ENCODE data around the gene PXT1.
"Not testable (repeated sequence)": the region's sequence is repeated elsewhere in the genome, so short reads cannot be mapped to it uniquely, and the experiment has no call there.

PXT1 gene

DNA sequence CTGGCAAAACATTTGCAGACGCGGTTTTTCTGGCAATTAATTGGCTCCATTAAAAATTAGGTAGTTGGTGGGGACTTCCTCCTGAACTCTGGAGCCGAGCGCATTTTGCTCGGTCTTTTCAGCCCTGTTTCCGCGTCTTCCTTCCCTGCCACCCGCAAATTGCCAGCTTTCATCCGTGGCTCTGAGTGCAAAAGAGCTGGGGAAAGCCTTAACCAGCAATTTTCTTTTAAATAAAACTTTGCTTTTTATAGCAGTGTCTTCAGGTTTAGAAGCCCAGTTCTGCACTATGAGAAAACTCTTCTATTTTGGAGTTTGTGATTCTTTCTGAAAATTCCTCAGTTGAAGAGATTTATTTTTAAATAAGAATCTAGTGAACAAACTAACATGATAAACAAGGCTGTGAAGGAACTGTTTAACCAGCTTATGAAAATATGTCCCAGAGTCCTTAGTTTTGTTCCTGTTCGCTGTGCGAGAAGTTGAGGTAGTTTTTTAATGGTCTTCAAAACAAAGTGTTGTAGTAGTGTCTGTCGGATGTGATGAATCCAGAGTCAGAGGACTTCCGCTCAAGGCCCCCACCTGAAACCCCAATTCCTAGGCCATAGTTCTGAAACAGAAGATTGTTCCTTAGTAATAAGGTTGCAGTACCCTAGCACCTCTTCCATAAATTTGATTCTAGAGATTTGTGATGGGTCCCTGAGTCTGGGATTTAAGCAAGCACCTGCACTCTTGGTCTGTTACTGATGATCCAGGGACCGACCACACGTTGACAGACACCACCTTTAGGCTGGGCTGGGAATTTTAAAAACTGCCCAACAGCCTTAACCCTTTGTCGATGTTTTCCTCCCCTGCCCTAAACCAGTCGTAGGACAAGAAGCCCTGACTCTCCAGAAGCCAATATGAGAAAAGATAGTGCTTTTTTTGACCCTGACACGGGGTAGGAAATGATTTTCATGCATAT, 1.1 kb upstream of the PXT1 start:
- peak; percentile 55 for DNase-seq (ENCODE audit: low spot score)

DNA sequence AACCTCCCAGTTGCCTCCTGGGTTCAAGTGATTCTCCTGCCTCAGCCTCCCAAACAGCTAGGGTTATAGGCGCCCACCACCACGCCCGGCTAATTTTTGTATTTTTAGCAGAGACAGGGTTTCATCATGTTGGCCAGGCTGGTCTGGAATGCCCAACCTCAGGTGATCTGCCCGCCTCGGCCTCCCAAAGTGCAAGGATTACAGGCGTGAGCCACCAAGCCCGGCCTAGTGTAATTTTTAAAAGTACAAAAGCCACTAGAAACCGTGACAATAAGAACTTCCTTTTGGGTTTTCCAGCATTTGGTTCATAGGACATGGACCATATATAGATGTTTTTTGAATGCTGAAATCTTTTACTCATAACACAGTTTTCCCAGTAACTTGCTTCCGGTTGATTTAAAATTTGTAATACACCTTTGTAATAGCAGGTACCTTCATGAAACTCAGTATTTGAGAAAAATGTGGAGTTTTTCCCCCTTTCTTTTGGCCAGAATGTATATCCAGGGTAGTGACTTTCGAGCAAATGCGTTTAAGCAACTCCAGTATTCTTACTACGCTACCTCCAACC, 467 bp downstream of the PXT1 start:
- DNase-seq (ENCODE audit: low spot score): no peak

DNA sequence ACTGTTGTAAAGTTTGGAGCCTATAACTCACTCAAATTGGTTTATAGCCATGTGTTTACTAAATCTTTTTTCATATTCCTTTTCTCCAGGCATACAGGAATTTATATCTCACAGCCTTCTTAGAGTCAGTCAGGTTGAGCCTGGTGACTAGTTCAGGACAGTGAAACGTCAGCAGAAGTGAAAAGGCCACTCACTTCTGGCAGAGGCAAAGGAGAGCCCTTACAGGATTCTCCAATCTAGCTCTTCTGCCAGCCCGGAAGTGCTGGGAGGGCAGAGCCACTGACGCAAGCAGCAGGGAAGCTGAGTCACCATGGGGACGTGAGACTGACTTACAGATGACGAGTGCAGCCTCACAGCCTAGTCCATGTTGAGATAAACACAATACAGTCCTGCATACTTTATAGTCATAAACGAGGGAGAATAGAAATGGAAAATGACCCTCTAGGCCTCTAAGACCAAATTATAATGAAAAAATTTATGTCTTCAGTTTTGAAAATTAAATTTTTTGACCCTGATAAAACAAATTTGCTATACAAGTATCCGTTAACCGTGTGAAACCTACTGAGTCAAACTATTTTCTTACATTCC, 1.3 kb downstream of the PXT1 start:
- DNase-seq (ENCODE audit: low spot score): peak; percentile 79

DNA sequence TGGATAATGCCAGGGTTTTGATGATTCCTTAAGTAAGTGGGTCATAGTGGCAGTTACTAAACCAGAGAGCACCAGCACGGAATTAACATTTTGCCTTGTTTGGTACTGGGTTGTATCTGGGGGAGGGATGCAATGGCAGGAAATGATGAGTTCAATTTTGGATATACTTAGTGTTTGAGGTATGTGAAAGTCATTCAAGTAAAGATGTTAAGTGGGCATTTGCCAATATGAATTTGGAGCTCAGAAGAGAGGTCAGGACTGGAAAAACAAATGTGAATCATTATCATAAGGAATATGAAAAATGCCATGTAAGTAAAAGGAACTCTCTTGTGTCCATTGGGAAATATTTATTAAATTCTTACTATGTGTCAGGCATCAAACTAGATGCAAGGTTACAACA, 6.2 kb downstream of the PXT1 start:
- DNase-seq (ENCODE audit: low spot score): no peak

DNA sequence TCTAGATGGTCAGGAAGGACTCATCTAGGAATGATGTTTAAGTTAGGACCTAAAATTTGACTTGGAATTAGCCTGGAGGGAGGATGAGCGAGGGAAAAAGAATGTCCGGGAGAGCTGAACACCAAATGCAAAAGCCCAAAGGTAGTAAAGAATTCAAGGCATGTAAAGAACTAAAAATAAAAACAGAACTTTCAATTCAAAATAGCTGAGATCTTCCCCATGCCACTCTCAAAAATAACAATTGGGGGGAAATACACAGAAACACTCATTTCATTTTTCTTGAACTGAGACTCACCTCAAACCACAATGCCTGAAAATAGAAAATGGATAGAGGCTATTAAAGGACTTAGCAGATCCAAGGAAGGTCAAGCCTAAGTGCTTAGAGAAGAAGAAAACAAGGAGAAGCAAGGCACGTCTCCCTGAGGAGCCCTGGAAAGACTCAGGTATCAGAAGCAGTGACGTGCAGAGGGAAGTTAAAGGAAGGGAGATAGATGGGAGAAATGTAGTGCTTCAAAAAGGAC, 10.4 kb downstream of the PXT1 start:
- no peak for DNase-seq (ENCODE audit: low spot score)

DNA sequence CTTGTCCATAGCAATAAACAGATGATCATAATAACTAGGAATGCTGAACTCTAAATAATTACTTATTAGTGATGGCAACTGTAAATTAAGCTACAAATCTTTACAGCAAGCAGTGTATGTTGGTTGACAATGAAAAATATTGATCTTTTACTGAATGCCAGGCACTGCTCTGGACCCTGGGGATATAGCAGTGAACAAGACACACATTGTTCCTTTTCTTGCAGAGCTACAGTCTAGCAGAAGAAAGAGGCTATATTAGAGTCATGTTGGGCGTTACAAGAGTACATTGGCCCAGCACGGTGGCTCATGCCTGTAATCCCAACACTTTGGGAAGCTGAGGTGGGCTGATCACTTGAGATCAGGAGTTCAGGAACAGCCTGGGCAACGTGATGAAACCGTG, 11.5 kb downstream of the PXT1 start:
- no peak for DNase-seq (ENCODE audit: low spot score)

DNA sequence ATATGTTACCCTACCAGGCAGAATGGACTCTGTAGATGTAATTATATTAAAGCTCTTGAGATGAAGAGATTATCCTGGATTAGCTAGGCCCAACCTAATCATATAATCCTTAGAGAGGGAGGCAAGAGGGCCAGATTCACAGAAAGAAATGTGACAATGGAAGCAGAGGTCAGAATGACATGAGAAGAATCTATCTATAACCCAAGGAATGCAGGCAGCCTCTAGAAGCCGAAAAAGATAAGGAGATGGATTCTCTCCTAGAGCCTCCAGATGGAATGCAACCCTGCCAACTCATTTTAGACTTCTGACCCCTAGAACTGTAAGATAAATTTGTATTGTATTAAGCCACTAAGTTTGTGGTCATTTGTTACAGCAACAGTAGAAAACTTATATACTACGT, 12.3 kb downstream of the PXT1 start:
- no peak for DNase-seq (ENCODE audit: low spot score)

DNA sequence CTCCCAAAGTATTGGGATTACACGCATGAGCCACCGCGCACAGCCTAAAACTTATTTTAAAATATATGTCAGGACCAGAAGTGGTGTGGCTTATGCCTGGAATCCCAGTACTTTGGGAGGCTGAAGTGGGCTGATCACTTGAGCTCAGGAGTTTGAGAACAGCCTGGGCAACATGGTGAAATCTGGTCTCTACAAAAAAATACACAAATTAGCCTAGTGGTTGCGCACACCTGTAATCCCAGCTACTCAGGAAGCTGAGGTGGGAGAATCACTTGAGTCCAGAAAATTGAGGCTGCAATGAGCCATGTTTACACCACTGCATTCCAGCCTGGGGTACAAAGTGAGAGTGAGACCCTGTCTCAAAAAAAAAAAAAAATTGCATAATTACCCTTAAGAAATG, 13.7 kb downstream of the PXT1 start:
- DNase-seq (ENCODE audit: low spot score): no peak

DNA sequence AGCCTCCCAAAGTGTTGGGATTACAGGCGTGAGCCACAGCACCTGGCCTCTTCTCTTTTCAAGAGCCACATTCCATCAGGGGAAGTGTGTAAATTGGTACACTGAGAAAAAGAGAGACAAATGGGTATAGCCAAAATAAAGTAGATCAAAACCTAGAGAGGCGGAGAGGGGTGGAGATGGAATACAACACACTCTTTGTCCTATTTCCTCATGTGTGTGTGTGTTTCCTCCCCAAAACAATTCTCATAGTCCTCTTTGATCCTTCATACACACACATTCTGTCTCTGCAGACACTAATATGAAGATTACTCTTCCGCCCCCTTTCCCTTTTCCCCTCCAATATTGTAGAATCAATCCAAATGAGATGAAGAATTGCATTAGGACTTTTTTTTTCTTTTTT, 16.0 kb downstream of the PXT1 start:
- no peak for DNase-seq (ENCODE audit: low spot score)

DNA sequence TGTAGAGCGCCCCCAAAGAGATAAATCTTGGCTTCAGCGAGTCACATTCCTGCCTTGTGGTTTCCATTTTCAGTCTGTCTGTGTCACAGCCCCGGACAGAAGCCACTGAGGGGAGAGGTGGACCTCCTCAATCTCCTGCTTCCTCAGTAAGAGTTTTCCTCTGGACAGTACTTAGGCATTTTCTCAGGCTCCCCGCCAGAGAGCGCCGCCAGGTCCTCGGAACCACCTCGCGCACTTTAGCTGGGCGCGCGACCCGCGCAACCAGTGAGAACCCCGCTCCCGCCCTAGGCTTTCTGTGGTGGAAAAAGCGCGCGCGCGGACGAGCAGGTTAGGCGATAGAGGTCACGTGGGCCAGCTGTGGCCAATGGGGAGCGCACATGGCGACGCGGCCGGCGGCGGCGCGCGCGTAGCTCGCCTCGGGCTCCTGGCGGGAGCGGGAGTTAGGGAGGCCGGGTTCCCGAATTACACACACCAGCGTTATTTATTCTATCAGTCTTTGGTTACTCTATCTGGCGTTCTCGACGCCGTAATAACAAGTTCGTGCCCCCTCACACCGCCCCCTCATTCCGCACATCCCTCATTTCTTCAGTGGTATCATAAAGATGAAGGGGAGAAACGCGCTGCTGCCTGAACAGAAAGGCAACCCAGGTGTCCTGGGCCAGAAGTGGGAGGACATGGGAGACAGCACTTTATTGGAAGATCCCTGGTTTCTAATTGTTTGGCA, 19.4 kb downstream of the PXT1 start:
- DNase-seq (ENCODE audit: low spot score): peak; percentile 87

DNA sequence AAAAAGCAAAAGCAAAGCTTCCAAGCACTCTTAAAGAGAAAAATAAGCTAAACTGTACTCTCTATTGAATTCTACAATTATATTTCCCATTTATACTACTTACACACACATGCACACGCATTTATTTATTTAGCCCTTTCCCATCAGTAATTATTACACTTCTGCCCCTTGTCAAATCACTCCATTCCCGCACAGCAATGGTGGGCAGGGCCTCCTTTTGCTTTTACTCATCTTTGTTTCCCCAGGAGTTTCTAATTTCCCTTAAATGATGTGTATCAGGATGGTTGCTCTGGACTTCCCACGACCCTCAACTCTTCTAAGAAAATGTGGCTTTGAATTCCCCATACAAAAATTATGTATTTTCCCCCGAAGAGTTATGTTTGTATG, 19.9 kb downstream of the PXT1 start:
- DNase-seq (ENCODE audit: low spot score): no peak

DNA sequence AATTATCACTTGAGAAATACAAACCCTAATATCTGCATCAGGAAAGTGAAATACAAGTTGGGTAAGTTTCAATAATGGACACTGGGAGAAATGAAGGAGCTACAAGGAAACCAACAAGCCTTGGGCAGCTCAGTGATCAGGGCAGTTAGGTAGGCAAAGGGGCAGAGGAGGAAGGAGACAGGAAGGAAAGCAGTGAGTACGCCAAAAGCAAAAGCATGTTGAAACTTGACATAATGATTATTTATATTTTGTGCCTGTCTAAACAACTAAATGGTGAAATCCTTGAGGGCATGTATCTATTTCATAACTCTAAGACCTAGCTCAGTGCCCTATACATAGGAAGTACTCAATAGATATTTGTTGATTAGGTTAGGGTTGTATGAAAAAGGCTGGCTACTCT, 23.3 kb downstream of the PXT1 start:
- no peak for DNase-seq (ENCODE audit: low spot score)

DNA sequence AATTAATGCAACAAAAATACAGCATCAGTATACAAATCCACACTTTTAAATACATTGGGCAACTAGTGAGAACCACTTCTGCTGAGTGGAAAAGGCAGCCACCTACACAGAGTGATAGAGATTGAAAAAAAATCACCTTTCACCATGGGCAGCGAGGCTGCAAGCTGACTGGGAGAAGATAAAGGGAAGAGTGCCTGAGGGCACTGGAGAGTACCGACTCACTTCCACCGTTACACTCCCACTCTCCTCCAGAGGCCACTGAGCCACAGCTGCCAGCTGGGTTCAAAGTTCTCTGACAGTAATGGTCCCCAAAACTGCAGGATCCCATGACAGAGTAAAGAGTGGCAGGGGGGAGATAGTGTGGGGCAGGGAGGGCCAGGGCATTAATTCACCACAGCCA, 24.1 kb downstream of the PXT1 start:
- DNase-seq (ENCODE audit: low spot score): no peak

DNA sequence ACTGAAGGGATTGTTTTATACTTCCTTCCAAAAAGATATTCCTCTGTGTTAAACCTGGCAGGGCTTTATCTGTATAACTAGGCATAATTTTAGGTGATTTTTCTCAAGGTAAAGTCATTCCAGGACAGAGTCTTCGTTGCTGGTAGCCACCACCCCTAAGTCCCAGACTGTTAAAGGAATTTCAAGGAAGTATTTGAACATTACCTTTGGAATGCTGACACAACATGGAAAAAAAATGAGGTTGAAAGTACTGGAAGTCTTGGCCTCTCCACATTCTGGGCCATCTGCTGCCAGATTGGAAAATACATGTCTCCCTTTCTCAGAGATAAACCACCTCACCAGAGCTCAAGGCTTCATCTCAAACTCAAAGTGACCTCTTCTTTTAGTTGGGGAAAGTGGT, 28.2 kb downstream of the PXT1 start:
- DNase-seq (ENCODE audit: low spot score): no peak

DNA sequence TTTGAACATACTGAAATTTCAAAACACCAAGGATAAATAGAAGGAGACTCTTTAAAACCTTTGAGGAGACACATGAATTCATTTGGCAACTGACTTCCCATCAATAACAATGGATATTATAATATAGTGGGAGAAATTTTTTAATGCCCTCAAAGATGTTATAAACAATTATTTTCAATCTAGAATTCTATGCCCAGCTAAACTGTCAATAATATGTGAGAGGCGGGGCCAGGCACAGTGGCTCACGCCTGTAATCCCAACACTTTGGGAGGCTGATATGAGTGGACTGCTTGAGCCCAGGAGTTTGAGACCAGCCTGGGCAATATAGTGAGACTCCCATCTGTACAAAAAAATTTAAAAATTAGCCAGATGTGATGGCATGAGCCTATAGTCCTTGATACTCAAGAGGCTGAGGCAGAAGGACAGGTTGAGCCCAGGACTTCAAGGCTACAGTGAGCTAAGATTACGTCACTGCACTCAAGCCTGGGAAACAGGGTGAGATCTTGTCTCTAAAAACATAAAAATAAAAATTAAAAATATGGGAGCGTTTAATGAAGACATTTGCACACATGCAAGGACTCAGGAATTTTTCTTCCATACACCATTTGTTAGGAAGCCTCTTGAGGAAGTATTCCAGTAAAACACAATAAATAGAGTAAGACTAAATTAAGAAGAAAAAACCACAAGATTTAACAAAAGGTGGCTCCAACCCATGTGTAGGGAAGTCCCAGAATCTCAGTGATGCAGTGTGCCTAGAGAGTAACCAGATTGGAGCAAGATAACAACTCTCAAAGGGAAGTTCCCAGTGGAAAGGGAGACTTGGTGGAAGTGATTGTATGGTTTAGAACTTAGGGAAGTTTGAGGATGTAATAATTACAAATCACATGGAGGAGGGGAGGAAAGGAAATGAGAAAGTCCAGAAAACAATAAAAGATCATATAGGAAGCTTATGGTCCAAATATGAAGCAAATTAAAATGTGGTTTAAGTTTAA, 28.9 kb downstream of the PXT1 start:
- DNase-seq (ENCODE audit: low spot score): no peak

DNA sequence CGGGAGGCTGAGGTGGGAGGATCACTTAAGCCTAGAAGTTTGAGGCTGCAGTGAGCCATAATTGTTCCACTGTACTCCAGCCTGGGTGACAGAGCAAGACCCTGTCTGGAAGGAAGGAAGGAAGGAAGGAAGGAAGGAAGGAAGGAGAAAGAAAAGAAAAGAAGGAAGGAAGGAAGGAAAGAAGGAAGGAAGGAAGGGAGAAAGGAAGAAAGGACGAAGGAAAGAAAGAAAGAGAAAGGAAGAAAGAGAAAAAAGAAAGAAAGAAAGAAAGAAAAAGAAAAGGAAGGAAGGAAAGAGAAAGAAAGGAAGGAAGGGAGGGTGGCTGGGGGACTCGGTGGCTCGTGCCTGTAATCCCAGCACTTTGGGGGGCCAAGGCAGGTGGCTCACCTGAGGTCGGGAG, 32.9 kb downstream of the PXT1 start:
- not testable (repeated sequence) for DNase-seq (ENCODE audit: low spot score)

DNA sequence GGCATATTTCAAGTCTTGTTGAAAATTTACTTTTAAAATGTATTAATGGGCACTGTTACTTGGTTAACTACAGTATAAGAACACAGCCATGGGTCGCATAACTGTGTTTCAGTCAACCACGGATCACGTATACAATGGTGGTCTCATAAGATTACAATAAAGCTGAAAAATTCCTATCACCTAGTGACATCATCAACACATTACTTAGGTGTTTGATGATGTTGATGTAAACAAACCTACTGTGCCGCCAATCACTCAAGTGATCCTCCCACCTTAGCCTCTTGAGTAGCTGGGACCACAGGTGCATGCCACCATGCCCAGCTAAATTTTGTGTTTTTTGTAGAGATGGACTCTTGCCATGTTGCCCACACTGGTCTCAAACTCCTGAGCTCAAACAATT, 38.5 kb downstream of the PXT1 start:
- DNase-seq (ENCODE audit: low spot score): no peak

DNA sequence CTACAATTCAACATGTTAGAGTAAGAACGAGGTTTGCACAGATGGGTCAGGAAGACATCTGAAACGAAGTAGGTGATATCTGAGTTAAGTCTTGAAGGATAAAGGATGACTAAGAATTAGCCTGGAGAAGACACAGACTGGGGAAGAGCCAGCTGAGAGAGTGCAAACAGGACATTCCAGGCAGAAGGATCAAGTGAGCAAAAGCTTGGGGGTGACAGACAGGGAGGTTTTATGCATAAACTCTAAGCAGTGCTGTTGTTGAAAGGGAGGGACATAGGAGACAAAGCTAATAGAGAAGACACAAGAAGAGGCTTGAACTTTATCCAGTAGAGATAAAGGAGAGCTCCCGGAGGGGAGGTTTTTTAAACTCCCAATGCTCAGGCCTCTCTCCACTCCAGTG, 40.2 kb downstream of the PXT1 start:
- DNase-seq (ENCODE audit: low spot score): no peak

DNA sequence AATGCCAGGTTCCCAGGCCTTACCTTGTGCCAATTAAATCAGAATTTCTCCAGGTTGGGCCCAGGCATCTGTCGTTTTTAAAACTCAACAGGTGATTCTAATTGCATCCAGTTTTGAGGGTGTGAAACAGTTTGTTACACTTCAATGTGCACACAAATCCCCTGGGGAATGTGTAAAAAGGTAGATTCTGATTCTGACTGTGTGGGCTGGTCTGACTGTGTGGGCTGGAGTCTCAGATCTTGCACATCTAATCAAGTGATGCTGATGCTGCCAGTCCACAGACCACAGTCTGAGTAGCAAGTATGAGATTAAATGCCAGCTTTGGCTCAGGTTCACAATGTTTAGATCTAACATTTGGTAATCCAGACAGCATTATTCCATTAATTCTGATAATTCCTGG, 42.7 kb downstream of the PXT1 start:
- DNase-seq (ENCODE audit: low spot score): no peak

DNA sequence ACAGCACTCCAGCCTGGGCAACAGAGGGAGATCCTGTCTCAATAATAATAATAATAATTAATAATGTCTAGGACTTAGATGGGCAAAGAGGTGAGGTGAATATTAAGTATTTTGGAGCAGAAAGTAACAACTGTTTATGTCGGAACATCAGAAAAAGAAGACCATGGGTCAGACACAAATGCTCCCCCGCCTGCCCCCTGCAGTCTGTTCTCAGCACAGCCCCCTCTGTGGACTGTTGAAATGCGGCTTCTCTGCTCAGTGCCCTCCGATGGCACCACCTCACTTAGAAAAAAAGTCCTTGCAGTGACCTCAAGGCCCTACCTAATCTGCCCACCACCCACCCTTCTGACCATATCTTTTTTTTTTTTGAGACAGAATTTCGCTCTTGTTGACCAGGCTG, 50.0 kb downstream of the PXT1 start:
- DNase-seq (ENCODE audit: low spot score): no peak

DNA sequence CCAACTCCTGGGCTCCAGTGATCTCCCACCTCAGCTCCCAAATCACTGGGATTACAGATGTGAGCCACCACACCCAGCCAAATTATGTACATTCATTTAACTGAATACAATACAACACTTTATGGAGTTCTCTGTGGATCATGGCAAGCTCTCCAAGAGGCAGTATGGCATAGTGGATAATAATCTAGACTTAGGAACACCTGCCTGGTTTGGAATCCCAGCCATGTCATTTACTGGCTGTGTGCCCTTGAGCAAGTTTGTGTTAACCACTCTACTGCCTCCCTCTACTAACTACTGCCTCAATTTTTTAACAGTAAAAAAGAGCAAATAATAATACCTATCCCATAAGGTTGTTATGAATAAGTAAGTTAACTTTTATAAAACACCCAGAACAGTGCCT, 53.3 kb downstream of the PXT1 start:
- DNase-seq (ENCODE audit: low spot score): no peak
